BLaER1 treated with 17β-estradiol and CSF1 and Interleukin-3, amounts not matched to agents 10 nM and 100 nM (cell line): ENCODE data around the gene PLCB1.

Experiments
- H3K27ac ChIP-seq, 11 experiments: shearing (Covaris generic); formaldehyde crosslinking; 2 replicates each; pipeline ENCODE4 v1.8.1; 2022
- H3K27me3 ChIP-seq, 11 experiments: shearing (Covaris generic); formaldehyde crosslinking; 2 replicates each; pipeline ENCODE4 v1.8.1; 2022
- H3K36me3 ChIP-seq, 11 experiments: shearing (Covaris generic); formaldehyde crosslinking; 2 replicates each; pipeline ENCODE4 v1.8.1; 2022
- H3K4me1 ChIP-seq, 10 experiments: shearing (Covaris generic); formaldehyde crosslinking; 2 replicates each; pipeline ENCODE4 v1.8.1; 2022
- H3K4me2 ChIP-seq, 11 experiments: shearing (Covaris generic); formaldehyde crosslinking; 2 replicates each; pipeline ENCODE4 v1.8.1; 2022
- H3K4me3 ChIP-seq, 10 experiments: shearing (Covaris generic); formaldehyde crosslinking; 2 replicates each; pipeline ENCODE4 v1.8.1; 2022
- H3K9ac ChIP-seq, 11 experiments: shearing (Covaris generic); formaldehyde crosslinking; 2 replicates each; pipeline ENCODE4 v1.8.1; 2022
- H3K9me3 ChIP-seq, 11 experiments: shearing (Covaris generic); formaldehyde crosslinking; replicated peaks in 1 of 11; 2 replicates each; pipeline ENCODE4 v1.8.1; 2022
- H4K20me1 ChIP-seq, 11 experiments: shearing (Covaris generic); formaldehyde crosslinking; 2 replicates each; pipeline ENCODE4 v1.8.1; 2022
- Cebpa-rat ChIP-seq, 11 experiments: shearing (Covaris generic); IDR thresholded peaks; 2 replicates each; pipeline ENCODE4 v1.8.1; 2022

Gene PLCB1

DNA sequence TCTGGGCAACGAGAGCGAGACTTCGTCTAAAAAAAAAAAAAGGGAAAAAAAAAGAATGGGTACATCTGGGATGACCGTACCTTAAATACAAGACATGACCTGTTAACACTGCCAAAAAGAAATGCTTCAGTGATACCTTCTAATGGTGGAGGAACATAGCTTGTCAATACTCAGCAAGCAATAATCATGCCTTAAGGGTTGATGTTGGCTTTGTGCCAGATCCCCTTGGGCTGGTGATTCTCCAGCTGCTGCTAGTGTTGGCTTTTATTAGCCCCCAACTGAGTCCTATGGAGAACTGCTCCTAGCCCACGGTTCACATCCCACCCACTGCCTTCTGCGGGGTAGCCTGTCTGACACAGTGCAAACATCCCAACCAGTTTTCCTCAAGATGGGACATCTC is 134.9 kb downstream of the PLCB1 start:
- Histone ChIP-seq H3K9me3 (peaks cover 0 to 17% (median 10%) of the 10 kb centered on the region in 11 experiments; a peak in 14 of 22 replicates), H3K4me2 (no peak overlapping the region), H4K20me1 (no peaks in the 10 kb centered on the region), H3K27ac (no peak overlapping the region), H3K4me1 (peaks cover 8 to 18% (median 12%) of the 10 kb centered on the region in 10 experiments), H3K27me3 (no peaks in the 10 kb centered on the region), H3K9ac (no peak overlapping the region), H3K36me3 (peaks cover 0 to 8% (median 0%) of the 10 kb centered on the region in 11 experiments; a peak in 1 of 22 replicates), H3K4me3 (no peak overlapping the region)
- no peak for TF ChIP-seq Cebpa-rat (IDR thresholded peaks at IDR 0.05)

DNA sequence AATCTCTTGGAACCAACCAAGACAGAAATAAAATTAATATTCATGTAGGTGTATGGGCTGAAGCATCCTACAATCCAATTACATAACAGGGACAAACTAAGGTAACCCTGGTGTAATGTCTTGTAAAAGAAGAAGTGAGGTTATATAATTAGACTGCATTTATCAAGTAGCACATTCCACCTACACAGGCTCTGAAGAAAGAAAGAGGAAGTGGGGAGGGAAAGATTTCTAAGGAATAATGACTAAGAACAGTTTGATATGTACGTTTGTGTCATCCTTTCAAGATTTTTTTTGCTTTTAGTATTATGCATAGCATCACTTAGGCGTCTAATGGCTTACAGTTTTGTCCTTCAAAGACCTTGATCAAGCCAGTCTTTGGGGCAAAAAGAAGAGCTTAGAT is 139.7 kb downstream of the PLCB1 start:
- Histone ChIP-seq H3K9me3 (peaks cover 0 to 10% (median 8%) of the 10 kb centered on the region in 11 experiments; a peak in 14 of 22 replicates), H3K4me3 (no peak overlapping the region), H3K9ac (no peak overlapping the region), H3K27me3 (no peaks in the 10 kb centered on the region), H3K4me1 (peaks cover 26 to 53% (median 44%) of the 10 kb centered on the region in 10 experiments), H3K27ac (peak overlapping the region in 8 of 11 experiments; percentile 12 to 67 (median 32); a peak in 11 of 22 replicates), H4K20me1 (no peaks in the 10 kb centered on the region), H3K4me2 (peak overlapping the region; percentile 47 to 75 (median 52); a peak in 21 of 22 replicates), H3K36me3 (peaks cover 0 to 8% (median 0%) of the 10 kb centered on the region in 11 experiments; a peak in 1 of 22 replicates)
- no peak for TF ChIP-seq Cebpa-rat (IDR thresholded peaks at IDR 0.05)

DNA sequence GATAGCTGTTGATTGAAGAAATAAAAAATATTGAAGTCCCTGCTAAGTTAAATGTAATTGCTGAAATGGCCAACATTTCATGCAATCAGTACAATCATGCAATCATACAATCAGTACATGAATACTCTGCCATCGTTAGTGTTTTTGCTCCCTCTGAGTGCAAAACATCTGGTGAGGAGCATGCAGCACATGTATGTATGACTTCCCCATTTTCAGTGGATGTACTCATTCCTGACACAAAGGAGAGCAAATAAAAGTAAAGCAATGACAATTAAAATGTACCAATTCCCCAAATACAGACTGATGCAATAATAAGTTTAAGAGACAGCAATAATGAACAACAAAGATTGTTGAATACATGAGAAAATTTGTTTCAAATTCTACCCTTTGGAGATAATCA is 140.7 kb downstream of the PLCB1 start:
- no peak for TF ChIP-seq Cebpa-rat (IDR thresholded peaks at IDR 0.05)
- H3K27ac ChIP-seq: peak overlapping the region in 9 of 11 experiments; percentile 12 to 67 (median 30); a peak in 14 of 22 replicates
- H3K4me1 ChIP-seq: peaks cover 26 to 53% (median 44%) of the 10 kb centered on the region in 10 experiments
- no peaks in the 10 kb centered on the region; a peak in 2 of 22 replicates for H3K9me3 ChIP-seq
- H3K4me3 ChIP-seq: no peak overlapping the region
- no peak overlapping the region; a peak in 1 of 22 replicates for H3K9ac ChIP-seq
- no peaks in the 10 kb centered on the region for H3K27me3 ChIP-seq
- H3K4me2 ChIP-seq: peak overlapping the region; percentile 47 to 75 (median 52); a peak in 21 of 22 replicates
- no peaks in the 10 kb centered on the region for H4K20me1 ChIP-seq
- H3K36me3 ChIP-seq: no peaks in the 10 kb centered on the region

DNA sequence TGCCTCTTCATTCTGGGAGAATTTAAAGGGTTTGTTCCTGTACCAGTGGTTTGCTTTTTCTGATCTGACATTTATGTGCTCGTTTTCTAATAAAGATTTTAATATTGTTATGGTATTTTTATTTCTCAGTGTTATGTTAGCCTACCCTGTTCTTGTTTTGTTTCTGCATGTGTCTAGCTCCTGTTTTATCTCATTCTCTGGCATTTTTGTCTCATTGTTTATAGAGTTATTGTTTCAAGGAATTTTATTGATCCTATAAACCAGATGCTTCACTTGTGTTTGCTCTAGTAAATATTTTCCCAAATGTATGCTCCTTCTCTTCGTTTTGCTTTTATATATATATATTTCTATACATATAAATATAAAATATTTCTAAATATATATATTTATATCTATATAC is 152.8 kb downstream of the PLCB1 start:
- Histone ChIP-seq H3K4me1 (no peaks in the 10 kb centered on the region), H3K4me3 (no peak overlapping the region), H3K27me3 (no peaks in the 10 kb centered on the region), H3K4me2 (no peak overlapping the region), H3K9me3 (no peaks in the 10 kb centered on the region), H3K27ac (no peak overlapping the region), H3K36me3 (no peaks in the 10 kb centered on the region), H4K20me1 (no peaks in the 10 kb centered on the region), H3K9ac (no peak overlapping the region)
- TF ChIP-seq Cebpa-rat (IDR thresholded peaks at IDR 0.05): no peak

DNA sequence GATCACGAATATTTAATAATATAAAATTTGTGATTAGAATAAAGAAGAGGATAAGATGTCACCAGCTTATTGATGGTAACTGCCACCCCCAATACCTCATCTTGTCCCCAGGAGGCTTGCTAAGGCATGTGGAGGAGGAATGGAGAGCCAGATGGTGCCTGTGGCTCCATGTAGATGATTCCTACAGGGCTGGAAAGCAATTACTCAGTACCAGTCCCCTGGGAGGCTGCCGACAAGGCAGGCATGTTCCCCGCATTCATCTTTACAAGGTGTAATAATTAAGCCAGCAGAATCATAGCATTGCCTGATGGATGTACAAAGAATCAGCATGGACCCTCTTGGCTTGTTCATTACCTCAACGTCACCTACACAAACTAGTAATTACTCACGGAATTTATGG is 155.3 kb downstream of the PLCB1 start:
- H3K4me2 ChIP-seq: no peak overlapping the region
- H3K27ac ChIP-seq: no peak overlapping the region
- H3K27me3 ChIP-seq: no peaks in the 10 kb centered on the region
- no peaks in the 10 kb centered on the region for H4K20me1 ChIP-seq
- no peak overlapping the region for H3K4me3 ChIP-seq
- H3K9me3 ChIP-seq: no peaks in the 10 kb centered on the region
- no peak overlapping the region for H3K9ac ChIP-seq
- no peak for TF ChIP-seq Cebpa-rat (IDR thresholded peaks at IDR 0.05)
- no peaks in the 10 kb centered on the region for H3K36me3 ChIP-seq
- H3K4me1 ChIP-seq: no peaks in the 10 kb centered on the region

DNA sequence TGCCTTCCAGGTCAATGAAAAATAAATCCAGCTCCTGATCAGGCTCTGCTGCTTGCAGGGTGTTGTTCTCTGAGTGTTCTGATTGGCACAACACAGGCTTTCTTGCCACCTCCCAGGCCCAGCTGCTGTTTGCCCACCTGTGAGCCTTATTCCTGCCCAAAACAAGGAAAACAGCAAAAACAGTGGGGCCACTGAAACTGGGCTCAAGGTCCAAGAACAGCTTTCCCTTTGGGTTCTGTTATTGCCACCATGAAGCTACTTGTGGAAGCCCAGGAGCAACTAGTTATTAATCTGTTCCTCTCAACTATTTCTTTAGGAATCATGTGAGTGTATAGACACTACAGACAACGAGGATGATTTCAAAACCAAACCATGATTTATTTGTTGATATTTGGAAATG is 159.1 kb downstream of the PLCB1 start:
- no peak for TF ChIP-seq Cebpa-rat (IDR thresholded peaks at IDR 0.05)
- Histone ChIP-seq H3K9ac (no peak overlapping the region), H3K4me2 (no peak overlapping the region), H4K20me1 (no peaks in the 10 kb centered on the region), H3K36me3 (no peaks in the 10 kb centered on the region), H3K4me1 (no peaks in the 10 kb centered on the region), H3K9me3 (no peaks in the 10 kb centered on the region), H3K4me3 (no peak overlapping the region), H3K27me3 (no peaks in the 10 kb centered on the region), H3K27ac (no peak overlapping the region)

DNA sequence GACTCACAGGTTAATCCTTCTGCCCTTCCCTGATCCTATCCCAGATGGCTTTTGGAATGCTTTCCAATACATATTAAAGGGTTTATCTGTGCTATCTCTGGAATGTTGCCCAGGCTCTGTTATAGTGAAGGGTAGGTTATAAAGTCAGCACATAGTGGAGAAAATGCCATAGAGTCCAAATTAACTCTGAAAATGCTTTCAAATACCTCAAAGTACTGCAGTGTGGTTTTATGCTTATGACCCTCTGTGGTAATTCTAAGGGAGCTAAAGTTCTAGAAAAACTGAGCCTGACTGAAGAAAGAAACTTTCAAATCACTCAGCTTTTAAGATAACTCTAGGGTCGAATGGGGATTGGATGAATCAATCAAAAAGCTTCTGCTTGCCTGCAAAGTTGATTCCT is 159.8 kb downstream of the PLCB1 start:
- Histone ChIP-seq H3K27me3 (no peaks in the 10 kb centered on the region), H3K4me2 (no peak overlapping the region), H3K4me1 (no peaks in the 10 kb centered on the region), H3K9ac (no peak overlapping the region), H3K36me3 (no peaks in the 10 kb centered on the region), H3K9me3 (no peaks in the 10 kb centered on the region), H3K4me3 (no peak overlapping the region), H4K20me1 (no peaks in the 10 kb centered on the region), H3K27ac (no peak overlapping the region)
- TF ChIP-seq Cebpa-rat (IDR thresholded peaks at IDR 0.05): no peak

DNA sequence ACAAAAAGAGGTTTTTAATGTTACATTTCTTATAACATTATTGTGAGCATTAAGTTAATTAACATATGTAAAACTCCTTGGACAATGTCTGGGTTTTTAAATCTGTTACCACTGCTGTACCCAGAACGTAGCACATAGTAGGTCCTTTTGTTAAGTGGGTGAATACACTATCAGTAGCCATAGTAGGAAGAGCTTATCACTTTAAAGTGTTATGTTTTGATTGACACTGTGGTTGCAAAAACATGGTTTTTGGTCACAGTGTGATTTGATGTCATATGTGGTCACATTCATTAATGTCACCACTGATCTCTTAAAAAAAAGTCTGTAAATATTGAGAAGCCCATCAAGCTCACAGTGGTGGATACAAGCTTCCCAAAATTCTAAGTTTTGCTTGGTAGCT is 160.7 kb downstream of the PLCB1 start:
- TF ChIP-seq Cebpa-rat (IDR thresholded peaks at IDR 0.05): no peak
- no peaks in the 10 kb centered on the region for H3K36me3 ChIP-seq
- no peak overlapping the region for H3K27ac ChIP-seq
- no peaks in the 10 kb centered on the region for H4K20me1 ChIP-seq
- no peak overlapping the region for H3K9ac ChIP-seq
- H3K27me3 ChIP-seq: no peaks in the 10 kb centered on the region
- no peaks in the 10 kb centered on the region for H3K9me3 ChIP-seq
- no peak overlapping the region for H3K4me2 ChIP-seq
- H3K4me3 ChIP-seq: no peak overlapping the region
- H3K4me1 ChIP-seq: no peaks in the 10 kb centered on the region

DNA sequence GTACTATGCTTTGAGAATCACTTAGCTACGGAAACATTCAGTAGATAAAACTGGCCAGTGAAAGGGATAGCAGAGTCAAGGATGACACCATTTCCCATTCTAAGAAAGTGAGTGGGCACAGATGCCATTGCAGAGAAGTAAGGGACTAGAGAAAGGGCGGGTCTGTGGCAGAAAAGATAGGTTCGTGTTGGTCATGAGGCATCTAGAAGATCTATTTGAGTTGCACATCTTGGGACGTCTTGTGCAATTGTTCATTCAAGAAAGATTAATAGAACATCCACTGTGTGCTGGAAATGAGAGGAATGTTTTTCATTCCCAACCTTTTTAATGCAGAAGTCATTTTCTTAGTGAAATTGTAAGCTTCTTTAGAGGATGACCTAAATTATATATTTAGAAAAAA is 161.7 kb downstream of the PLCB1 start:
- H3K9me3 ChIP-seq: no peaks in the 10 kb centered on the region
- H4K20me1 ChIP-seq: no peaks in the 10 kb centered on the region
- TF ChIP-seq Cebpa-rat (IDR thresholded peaks at IDR 0.05): no peak
- no peaks in the 10 kb centered on the region for H3K36me3 ChIP-seq
- H3K4me1 ChIP-seq: no peaks in the 10 kb centered on the region
- no peak overlapping the region for H3K4me3 ChIP-seq
- no peak overlapping the region for H3K9ac ChIP-seq
- no peak overlapping the region for H3K4me2 ChIP-seq
- H3K27ac ChIP-seq: no peak overlapping the region
- no peaks in the 10 kb centered on the region for H3K27me3 ChIP-seq

DNA sequence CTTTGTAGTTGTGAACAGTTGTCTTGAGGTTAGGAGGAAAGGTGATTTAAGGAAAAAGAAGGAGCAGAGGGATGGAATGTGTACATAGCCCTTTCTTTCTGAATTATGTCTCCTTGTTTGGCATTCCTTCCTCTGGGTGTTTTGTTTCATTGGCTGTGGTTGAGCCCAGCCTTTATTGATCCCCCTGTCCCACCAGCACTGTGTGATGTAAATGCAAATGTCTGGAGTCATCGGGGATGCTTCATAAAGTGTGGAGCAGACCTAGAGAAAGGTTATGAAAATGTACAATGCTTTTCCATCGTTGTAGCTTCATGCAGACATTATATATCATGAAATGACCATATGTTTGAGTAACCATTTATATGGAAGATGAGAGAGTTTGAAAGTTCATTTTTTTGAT is 164.5 kb downstream of the PLCB1 start:
- Histone ChIP-seq H3K4me1 (no peaks in the 10 kb centered on the region), H3K9me3 (0 out of 22 replicates have a peak, but pooled peaks cover 0 to 6% (median 0%) of the 10 kb centered on the region in 11 experiments), H3K36me3 (no peaks in the 10 kb centered on the region), H3K9ac (no peak overlapping the region), H3K27ac (no peak overlapping the region), H4K20me1 (no peaks in the 10 kb centered on the region), H3K4me2 (no peak overlapping the region), H3K4me3 (no peak overlapping the region), H3K27me3 (no peaks in the 10 kb centered on the region)
- no peak for TF ChIP-seq Cebpa-rat (IDR thresholded peaks at IDR 0.05)
